ENCODE measurements around the gene SCN3A. TPM values are rescaled to one million over a fixed set of nuclear protein-coding genes. Genes with fewer than 3 reads are reported as not detected.

The SCN3A gene
- total and polyA plus RNA-seq, 2 of the 13 experiments (the other 11 are each of a cell fraction or from before 2014, with no cell fraction given), result not detected

- H3K27me3 ChIP-seq (ENCODE audit: control insufficient read depth in 1 of 2, insufficient read depth in 2 of 2, low read length in 2 of 2), result no peaks in the 10 kb centered on the region
- intact Hi-C loops (cut with micrococcal nuclease; ENCODE audit: unreplicated experiment), result no loop called here
- no peaks in the 10 kb centered on the region for H3K4me1 ChIP-seq (ENCODE audit: insufficient read depth, low read length)
- no peak overlapping the region for H3K4me2 ChIP-seq (ENCODE audit: low read depth, low read length)
- ChIA-PET POLR2A (no interaction called here), CTCF (ENCODE audit: low intra/inter-chr PET ratio, low total read pairs) (no interaction called here)
- no peaks in the 10 kb centered on the region for H3K36me3 ChIP-seq (replicated peaks in 1 of 2; ENCODE audit: control insufficient read depth in 1 of 2, insufficient read depth in 2 of 2, low read length in 2 of 2)
- no peaks in the 10 kb centered on the region for H4K20me1 ChIP-seq (ENCODE audit: insufficient read depth, low read length)
- DNase-seq (ENCODE audit: low spot score) (no peak), ATAC-seq (no peak), FAIRE-seq (no peak)
- H3K4me3 ChIP-seq (replicated peaks in 1 of 3; ENCODE audit: insufficient read depth in 1 of 3, low read depth in 2 of 3, low read length in 3 of 3), result no peak overlapping the region
- TF ChIP-seq SIN3A (IDR thresholded peaks at IDR 0.05; ENCODE audit: borderline replicate concordance, low read depth, low read length) (no peak), ZC3H4 (CRISPR knock-in tag; IDR thresholded peaks at IDR 0.05; ENCODE audit: borderline replicate concordance) (no peak), RFX1 (IDR thresholded peaks at IDR 0.05) (no peak), DZIP1 (CRISPR knock-in tag; IDR thresholded peaks at IDR 0.05) (no peak), NR2C2 (CRISPR knock-in tag; IDR thresholded peaks at IDR 0.05; ENCODE audit: borderline replicate concordance) (no peak), AFF4 (CRISPR knock-in tag; IDR thresholded peaks at IDR 0.05) (no peak), ZNF234 (CRISPR knock-in tag; conservative IDR thresholded peaks at IDR 0.05) (no peak), BRCA1 (CRISPR knock-in tag; IDR thresholded peaks at IDR 0.05) (no peak), ZNF550 (CRISPR knock-in tag; IDR thresholded peaks at IDR 0.05; ENCODE audit: borderline replicate concordance) (no peak), NFIC (IDR thresholded peaks at IDR 0.05; ENCODE audit: low read length) (no peak), TBP (CRISPR knock-in tag; IDR thresholded peaks at IDR 0.05) (no peak), HCFC1 (IDR thresholded peaks at IDR 0.05; ENCODE audit: low read depth, low read length) (no peak), PBX3 (CRISPR knock-in tag; IDR thresholded peaks at IDR 0.05; ENCODE audit: borderline replicate concordance) (no peak)
- 60% methylated on average over 2 of the region's 2 CpGs for WGBS (ENCODE audit: low lambda C conversion rate)
- in situ Hi-C loops (cut with HindIII; ENCODE audit: extremely low pct_ligation_motif_present, low pct_unique_long_range_greater_than_20kb), result no loop called here
- no peaks in the 10 kb centered on the region for H3K79me2 ChIP-seq (ENCODE audit: insufficient read depth, low read length)
- H3K9ac ChIP-seq (ENCODE audit: insufficient read depth, low read depth, low read length), result no peak overlapping the region
- no peak overlapping the region for H2AFZ ChIP-seq (ENCODE audit: low read length)
- H3K9me3 ChIP-seq (ENCODE audit: low read length), result no peaks in the 10 kb centered on the region
- BruUV-seq (replicated peaks), result no TSS peak
- no peak overlapping the region for H3K27ac ChIP-seq (ENCODE audit: extremely low read length, insufficient read depth, low read length)
These were observed 143.4 kb downstream of the SCN3A start for GRCh38 chr2:165060411-165060810.

All from HepG2 (cell line).